MM.1S (cell line): Measurements from ENCODE around the gene DCTN3.

Experiments used
- DNase-seq: peaks from one replicate; pipeline ENCODE4 v3.0.0-alpha.2; 2015
- H2AFZ ChIP-seq: fragments of 300-600 bp; sonication (generic); 2 replicates; pipeline ENCODE4 v1.6.0; 2016; ENCODE audit warnings: antibody characterized with exemption, low read length
- H3F3A ChIP-seq: fragments of 300-600 bp; sonication (generic); 2 replicates; pipeline ENCODE4 v1.6.1; 2016; ENCODE audit warnings: mild to moderate bottlenecking, antibody characterized with exemption, low read length, moderate library complexity, mixed read lengths; ENCODE audit not compliant: insufficient read depth
- H3K27ac ChIP-seq: fragments of 300-600 bp; sonication (generic); 2 replicates; pipeline ENCODE4 v1.5.1; 2016; ENCODE audit warnings: mild to moderate bottlenecking, low read length
- H3K27me3 ChIP-seq: fragments of 300-600 bp; sonication (generic); replicated peaks from 2 replicates; pipeline ENCODE4 v1.6.0; 2016; ENCODE audit warnings: low read length; ENCODE audit not compliant: insufficient read depth
- H3K36me3 ChIP-seq: fragments of 300-600 bp; sonication (generic); replicated peaks from 2 replicates; pipeline ENCODE4 v1.6.1; 2016; ENCODE audit warnings: mild to moderate bottlenecking, low read length, mixed read lengths; ENCODE audit not compliant: insufficient read depth
- H3K4me1 ChIP-seq: fragments of 300-600 bp; sonication (generic); 2 replicates; pipeline ENCODE4 v1.6.1; 2016; ENCODE audit warnings: low read length, mixed read lengths
- H3K4me2 ChIP-seq: fragments of 300-600 bp; sonication (generic); 2 replicates; pipeline ENCODE4 v1.6.0; 2016; ENCODE audit warnings: low read depth, low read length
- H3K4me3 ChIP-seq: fragments of 300-600 bp; sonication (generic); 2 replicates; pipeline ENCODE4 v1.5.1; 2016; ENCODE audit warnings: low read length, mixed read lengths
- H3K79me2 ChIP-seq: fragments of 300-600 bp; sonication (generic); 2 replicates; pipeline ENCODE4 v1.6.1; 2016; ENCODE audit warnings: mixed run types, low read length, mixed read lengths
- H3K9ac ChIP-seq: fragments of 300-600 bp; sonication (generic); 2 replicates; pipeline ENCODE4 v1.6.1; 2016; ENCODE audit warnings: low read length, mixed read lengths
- H3K9me2 ChIP-seq: fragments of 300-600 bp; sonication (generic); replicated peaks from 2 replicates; pipeline ENCODE4 v1.6.1; 2016; ENCODE audit warnings: mild to moderate bottlenecking, low read length, mixed read lengths; ENCODE audit not compliant: insufficient read depth
- H3K9me3 ChIP-seq: fragments of 300-600 bp; sonication (generic); replicated peaks from 2 replicates; pipeline ENCODE4 v1.6.1; 2016; ENCODE audit warnings: mild to moderate bottlenecking, low read length, mixed read lengths; ENCODE audit not compliant: insufficient read depth
- H4K20me1 ChIP-seq: fragments of 300-600 bp; sonication (generic); 2 replicates; pipeline ENCODE4 v1.6.1; 2016; ENCODE audit warnings: mild to moderate bottlenecking, low read length, moderate library complexity, mixed read lengths; ENCODE audit not compliant: insufficient read depth
- CTCF ChIP-seq: fragments of 300-600 bp; sonication (generic); IDR thresholded peaks from 2 replicates; pipeline ENCODE4 v1.5.1; 2016; ENCODE audit warnings: antibody characterized with exemption, low read length, mixed read lengths
- EZH2 ChIP-seq: fragments of 300-600 bp; sonication (generic); optimal IDR thresholded peaks from 2 replicates; pipeline ENCODE3; 2017; ENCODE audit warnings: low read depth, mild to moderate bottlenecking, antibody characterized with exemption, low read length, mixed read lengths
- EZH2phosphoT487 ChIP-seq: fragments of 300-600 bp; sonication (generic); IDR thresholded peaks from 2 replicates; pipeline ENCODE4 v1.6.1; 2018; ENCODE audit warnings: antibody characterized with exemption, low read length

The DCTN3 gene

GRCh38 chr9:34633851-34634550 lies 13.7 kb upstream of the DCTN3 start:
- no peak overlapping the region for H3K4me2 ChIP-seq
- peak; percentile 62 for DNase-seq

GRCh38 chr9:34633166-34633565 lies 12.9 kb upstream of the DCTN3 start:
- no peak for DNase-seq
- no peaks in the 10 kb centered on the region for H3K36me3 ChIP-seq
- no peak overlapping the region for H3K4me2 ChIP-seq
- H3K9ac ChIP-seq, result no peak overlapping the region
- no peak overlapping the region for H3K4me3 ChIP-seq
- H3K9me2 ChIP-seq, result no peaks in the 10 kb centered on the region
- no peaks in the 10 kb centered on the region for H3K9me3 ChIP-seq
- 0 out of 2 replicates have a peak, but pooled peaks cover 4% of the 10 kb centered on the region for H3K4me1 ChIP-seq
- no peak overlapping the region for H3K27ac ChIP-seq
- peaks cover 29% of the 10 kb centered on the region for H3K27me3 ChIP-seq
- H3F3A ChIP-seq, result peaks cover 7% of the 10 kb centered on the region; the same call in 1 of the 2 replicates
- H3K79me2 ChIP-seq, result peaks cover 25% of the 10 kb centered on the region
- no peak overlapping the region for H2AFZ ChIP-seq
- H4K20me1 ChIP-seq, result no peaks in the 10 kb centered on the region
- TF ChIP-seq CTCF (no peak), EZH2phosphoT487 (no peak), EZH2 (no peak)

More at GRCh38 chr9:34633851-34634550, 13.7 kb upstream of the DCTN3 start:
- TF ChIP-seq EZH2phosphoT487 (no peak), CTCF (peak; percentile 90)
- Histone ChIP-seq H3K27me3 (peaks cover 24% of the 10 kb centered on the region), H3K4me1 (peaks cover 8% of the 10 kb centered on the region), H3K27ac (no peak overlapping the region), H4K20me1 (no peaks in the 10 kb centered on the region), H2AFZ (no peak overlapping the region), H3K9me3 (no peaks in the 10 kb centered on the region), H3K36me3 (no peaks in the 10 kb centered on the region), H3K9me2 (no peaks in the 10 kb centered on the region), H3K79me2 (peaks cover 25% of the 10 kb centered on the region), H3K9ac (no peak overlapping the region), H3K4me3 (no peak overlapping the region), H3F3A (peaks cover 7% of the 10 kb centered on the region; the same call in 1 of the 2 replicates)

- DNase-seq, result no peak
- Histone ChIP-seq H3K79me2 (peaks cover 5% of the 10 kb centered on the region), H4K20me1 (no peaks in the 10 kb centered on the region), H3K9me3 (no peaks in the 10 kb centered on the region), H3K9ac (no peak overlapping the region), H3K9me2 (no peaks in the 10 kb centered on the region), H3K27ac (no peak overlapping the region), H3K4me1 (0 out of 2 replicates have a peak, but pooled peaks cover 4% of the 10 kb centered on the region), H3K4me3 (no peak overlapping the region), H3K4me2 (no peak overlapping the region), H2AFZ (no peak overlapping the region), H3F3A (peaks cover 7% of the 10 kb centered on the region; the same call in 1 of the 2 replicates), H3K27me3 (peaks cover 55% of the 10 kb centered on the region), H3K36me3 (no peaks in the 10 kb centered on the region)
- TF ChIP-seq CTCF, result no peak
- TF ChIP-seq EZH2, result no peak
- no peak for TF ChIP-seq EZH2phosphoT487
Measured at GRCh38 chr9:34630402-34631154, 10.3 kb upstream of the DCTN3 start.
